WTC11 (cell line): ENCODE results near the gene ACSL5.
"Not testable (repeated sequence)": the region's sequence is repeated elsewhere in the genome, so short reads cannot be mapped to it uniquely, and the experiment has no call there.

Source experiments
- ATF3 ChIP-seq: sonication (generic); formaldehyde crosslinking; conservative IDR thresholded peaks from 2 replicates; pipeline ENCODE4 v1.8.1; 2022; ENCODE audit warnings: mild to moderate bottlenecking, missing genetic modification reagents
- ESRRA ChIP-seq: sonication (generic); formaldehyde crosslinking; IDR thresholded peaks from 2 replicates; pipeline ENCODE4 v1.8.1; 2022; ENCODE audit warnings: mild to moderate bottlenecking, missing genetic modification reagents, borderline replicate concordance
- MAX ChIP-seq: sonication (generic); formaldehyde crosslinking; IDR thresholded peaks from 2 replicates; pipeline ENCODE4 v1.8.0; 2022; ENCODE audit warnings: mild to moderate bottlenecking, missing genetic modification reagents
- NFATC4 ChIP-seq: fragments of 250-450 bp; sonication (Bioruptor Pico); IDR thresholded peaks from 2 replicates; pipeline ENCODE4 v1.9.0; 2021; ENCODE audit warnings: mild to moderate bottlenecking
- NFYB ChIP-seq: sonication (generic); formaldehyde crosslinking; conservative IDR thresholded peaks from 2 replicates; pipeline ENCODE4 v1.8.0; 2022; ENCODE audit warnings: low read depth, missing genetic modification reagents
- RELA ChIP-seq: sonication (generic); formaldehyde crosslinking; IDR thresholded peaks from 2 replicates; pipeline ENCODE4 v1.8.1; 2022; ENCODE audit warnings: missing genetic modification reagents, mild to moderate bottlenecking, borderline replicate concordance
- SMAD4 ChIP-seq: sonication (generic); formaldehyde crosslinking; IDR thresholded peaks from 2 replicates; pipeline ENCODE4 v1.8.0; 2022; ENCODE audit warnings: mild to moderate bottlenecking, missing genetic modification reagents
- TEAD4 ChIP-seq: sonication (generic); formaldehyde crosslinking; IDR thresholded peaks from 2 replicates; pipeline ENCODE4 v1.8.0; 2022; ENCODE audit warnings: mild to moderate bottlenecking, missing genetic modification reagents
- TP53 ChIP-seq: sonication (generic); formaldehyde crosslinking; IDR thresholded peaks from 2 replicates; pipeline ENCODE4 v1.8.1; 2023; ENCODE audit warnings: mild to moderate bottlenecking, missing genetic modification reagents
- USF2 ChIP-seq: sonication (generic); formaldehyde crosslinking; IDR thresholded peaks from 2 replicates; pipeline ENCODE4 v1.8.1; 2023; ENCODE audit warnings: mild to moderate bottlenecking, missing genetic modification reagents, moderate library complexity
- TF ChIP-seq, protein P1 (sequence below): fragments of 200-600 bp; IDR thresholded peaks from 2 replicates; pipeline ENCODE4 v1.8.0; 2022; ENCODE audit warnings: antibody characterized with exemption
- TF ChIP-seq, protein P2 (sequence below): sonication (generic); formaldehyde crosslinking; IDR thresholded peaks from 2 replicates; pipeline ENCODE4 v1.8.1; 2023; ENCODE audit warnings: mild to moderate bottlenecking, missing genetic modification reagents

DNA sequence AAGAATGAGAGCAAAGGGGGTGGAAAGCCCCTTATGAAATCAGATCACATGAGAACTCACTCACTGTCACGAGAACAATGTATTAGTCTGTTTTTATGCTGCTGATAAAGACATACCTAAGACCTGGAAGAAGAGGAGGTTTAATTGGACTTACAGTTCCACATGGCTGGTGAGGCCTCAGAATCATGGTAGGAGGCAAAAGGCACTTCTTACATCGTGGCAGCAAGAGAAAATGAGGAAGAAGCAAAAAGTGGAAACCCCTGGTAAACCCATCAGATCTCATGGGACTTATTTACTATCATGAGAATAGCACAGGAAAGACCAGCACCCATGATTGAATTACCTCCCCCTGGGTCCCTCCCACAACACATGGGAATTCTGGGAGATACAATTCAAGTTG lies 32.9 kb downstream of the ACSL5 start:
- TF ChIP-seq, protein P1, sequence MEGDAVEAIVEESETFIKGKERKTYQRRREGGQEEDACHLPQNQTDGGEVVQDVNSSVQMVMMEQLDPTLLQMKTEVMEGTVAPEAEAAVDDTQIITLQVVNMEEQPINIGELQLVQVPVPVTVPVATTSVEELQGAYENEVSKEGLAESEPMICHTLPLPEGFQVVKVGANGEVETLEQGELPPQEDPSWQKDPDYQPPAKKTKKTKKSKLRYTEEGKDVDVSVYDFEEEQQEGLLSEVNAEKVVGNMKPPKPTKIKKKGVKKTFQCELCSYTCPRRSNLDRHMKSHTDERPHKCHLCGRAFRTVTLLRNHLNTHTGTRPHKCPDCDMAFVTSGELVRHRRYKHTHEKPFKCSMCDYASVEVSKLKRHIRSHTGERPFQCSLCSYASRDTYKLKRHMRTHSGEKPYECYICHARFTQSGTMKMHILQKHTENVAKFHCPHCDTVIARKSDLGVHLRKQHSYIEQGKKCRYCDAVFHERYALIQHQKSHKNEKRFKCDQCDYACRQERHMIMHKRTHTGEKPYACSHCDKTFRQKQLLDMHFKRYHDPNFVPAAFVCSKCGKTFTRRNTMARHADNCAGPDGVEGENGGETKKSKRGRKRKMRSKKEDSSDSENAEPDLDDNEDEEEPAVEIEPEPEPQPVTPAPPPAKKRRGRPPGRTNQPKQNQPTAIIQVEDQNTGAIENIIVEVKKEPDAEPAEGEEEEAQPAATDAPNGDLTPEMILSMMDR: not testable (repeated sequence)
- not testable (repeated sequence) for TF ChIP-seq TP53 (CRISPR knock-in tag); ATF3 (CRISPR knock-in tag); TEAD4 (CRISPR knock-in tag); NFATC4 (CRISPR knock-in tag); NFYB; MAX (CRISPR knock-in tag); SMAD4; USF2 (CRISPR knock-in tag); RELA (CRISPR knock-in tag); ESRRA (CRISPR knock-in tag)
- TF ChIP-seq, protein P2, sequence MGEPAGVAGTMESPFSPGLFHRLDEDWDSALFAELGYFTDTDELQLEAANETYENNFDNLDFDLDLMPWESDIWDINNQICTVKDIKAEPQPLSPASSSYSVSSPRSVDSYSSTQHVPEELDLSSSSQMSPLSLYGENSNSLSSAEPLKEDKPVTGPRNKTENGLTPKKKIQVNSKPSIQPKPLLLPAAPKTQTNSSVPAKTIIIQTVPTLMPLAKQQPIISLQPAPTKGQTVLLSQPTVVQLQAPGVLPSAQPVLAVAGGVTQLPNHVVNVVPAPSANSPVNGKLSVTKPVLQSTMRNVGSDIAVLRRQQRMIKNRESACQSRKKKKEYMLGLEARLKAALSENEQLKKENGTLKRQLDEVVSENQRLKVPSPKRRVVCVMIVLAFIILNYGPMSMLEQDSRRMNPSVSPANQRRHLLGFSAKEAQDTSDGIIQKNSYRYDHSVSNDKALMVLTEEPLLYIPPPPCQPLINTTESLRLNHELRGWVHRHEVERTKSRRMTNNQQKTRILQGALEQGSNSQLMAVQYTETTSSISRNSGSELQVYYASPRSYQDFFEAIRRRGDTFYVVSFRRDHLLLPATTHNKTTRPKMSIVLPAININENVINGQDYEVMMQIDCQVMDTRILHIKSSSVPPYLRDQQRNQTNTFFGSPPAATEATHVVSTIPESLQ: not testable (repeated sequence)
